Frontal cortex (tissue), 4 donors: ENCODE results near the gene KIF26B. TPM values are rescaled to one million over a fixed set of nuclear protein-coding genes. Genes with fewer than 3 reads are reported as not detected.

Experiments
- DNase-seq, 2 donors: peaks; one replicate each; pipeline ENCODE4 v3.0.0; 2012; ENCODE audit warnings: low spot score in 2 of 2
- FAIRE-seq: peaks from 2 replicates; lab custom pipeline; 2012; peaks lifted over from hg19 to GRCh38; lab: Jason Lieb, UNC
- total RNA-seq: library from RNA; depleted of rRNA; stranded (reverse); fragments of >200 nt; gene quantifications from one replicate; pipeline ENCODE4 v1.2.3, GENCODE V29; 2014
- donor health status: control.
- donor health status: control.
- donor health status: control.

KIF26B gene
- total RNA-seq, 1 donor from 2014 or later, result 11.4 TPM

GRCh38 chr1:245566952-245567351 lies 412.2 kb downstream of the KIF26B start:
- DNase-seq, result no peak
- FAIRE-seq, result no peak

DNA sequence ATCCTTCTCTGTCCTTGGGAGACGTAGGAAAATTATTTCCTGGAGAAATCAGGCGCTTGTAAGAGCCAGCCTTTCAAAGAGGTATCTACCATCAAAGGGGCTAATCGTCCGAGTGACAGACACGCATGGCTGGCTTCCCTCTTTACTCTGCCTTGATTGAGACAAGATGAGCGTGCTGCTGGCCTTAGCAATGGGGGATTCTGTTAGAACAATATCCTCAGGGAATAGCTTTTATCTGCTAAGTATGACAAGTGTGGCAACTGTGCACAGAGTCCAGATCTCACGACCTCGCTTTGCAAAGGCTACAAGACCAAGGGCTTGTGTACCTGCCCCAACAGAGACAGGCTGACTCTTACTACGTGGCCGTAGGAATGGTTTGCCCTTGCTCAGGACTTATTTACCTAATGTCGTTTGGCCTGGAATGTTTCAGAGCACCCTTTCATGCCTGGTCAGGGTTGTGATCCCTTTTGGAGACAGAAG lies 417.1 kb downstream of the KIF26B start:
- FAIRE-seq, result no peak
- DNase-seq, result no peak

DNA sequence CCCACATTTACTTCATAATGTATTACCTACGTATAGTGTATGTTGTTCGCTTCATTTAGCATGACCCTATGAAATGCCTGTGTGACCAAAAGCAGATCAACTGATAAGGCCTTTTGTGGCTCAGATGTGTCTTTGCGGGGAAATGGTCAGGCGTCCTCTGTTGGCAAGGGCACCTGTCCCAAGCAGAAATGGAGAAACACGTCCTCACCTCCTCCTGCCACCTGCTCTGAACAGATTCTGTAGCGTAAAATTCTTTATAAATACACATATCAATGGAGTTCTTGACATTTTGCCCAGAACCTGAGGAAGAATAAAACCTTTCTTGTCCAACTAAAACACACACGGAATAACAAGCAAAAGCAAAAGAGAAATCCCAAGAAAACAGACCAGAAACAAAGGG lies 417.9 kb downstream of the KIF26B start:
- FAIRE-seq, result no peak

GRCh38 chr1:245575710-245576109 lies 420.9 kb downstream of the KIF26B start:
- FAIRE-seq (no peak), DNase-seq (no peak)

More for the DNA sequence above, 417.9 kb downstream of the KIF26B start:
- DNase-seq, result no peak

DNA sequence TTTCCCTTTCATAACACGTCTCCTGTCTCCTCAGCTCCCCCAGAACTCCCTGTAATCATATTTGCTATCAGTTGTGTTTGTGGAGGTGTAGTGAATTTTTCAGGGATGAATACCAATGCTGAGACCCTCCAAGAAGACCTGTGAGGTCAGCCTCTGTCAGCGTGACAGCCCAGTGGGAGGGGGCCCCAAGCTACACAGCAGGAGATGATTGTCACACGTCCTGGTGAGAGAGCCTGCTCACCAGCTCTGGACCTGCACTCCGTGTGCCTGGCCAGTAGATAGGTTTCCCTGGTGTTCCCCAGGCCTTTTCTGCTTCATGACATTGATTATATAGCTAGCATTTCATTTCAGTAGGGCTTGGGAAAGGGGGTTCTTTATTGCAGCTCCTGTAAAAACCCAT lies 421.5 kb downstream of the KIF26B start:
- DNase-seq (no peak), FAIRE-seq (no peak)

DNA sequence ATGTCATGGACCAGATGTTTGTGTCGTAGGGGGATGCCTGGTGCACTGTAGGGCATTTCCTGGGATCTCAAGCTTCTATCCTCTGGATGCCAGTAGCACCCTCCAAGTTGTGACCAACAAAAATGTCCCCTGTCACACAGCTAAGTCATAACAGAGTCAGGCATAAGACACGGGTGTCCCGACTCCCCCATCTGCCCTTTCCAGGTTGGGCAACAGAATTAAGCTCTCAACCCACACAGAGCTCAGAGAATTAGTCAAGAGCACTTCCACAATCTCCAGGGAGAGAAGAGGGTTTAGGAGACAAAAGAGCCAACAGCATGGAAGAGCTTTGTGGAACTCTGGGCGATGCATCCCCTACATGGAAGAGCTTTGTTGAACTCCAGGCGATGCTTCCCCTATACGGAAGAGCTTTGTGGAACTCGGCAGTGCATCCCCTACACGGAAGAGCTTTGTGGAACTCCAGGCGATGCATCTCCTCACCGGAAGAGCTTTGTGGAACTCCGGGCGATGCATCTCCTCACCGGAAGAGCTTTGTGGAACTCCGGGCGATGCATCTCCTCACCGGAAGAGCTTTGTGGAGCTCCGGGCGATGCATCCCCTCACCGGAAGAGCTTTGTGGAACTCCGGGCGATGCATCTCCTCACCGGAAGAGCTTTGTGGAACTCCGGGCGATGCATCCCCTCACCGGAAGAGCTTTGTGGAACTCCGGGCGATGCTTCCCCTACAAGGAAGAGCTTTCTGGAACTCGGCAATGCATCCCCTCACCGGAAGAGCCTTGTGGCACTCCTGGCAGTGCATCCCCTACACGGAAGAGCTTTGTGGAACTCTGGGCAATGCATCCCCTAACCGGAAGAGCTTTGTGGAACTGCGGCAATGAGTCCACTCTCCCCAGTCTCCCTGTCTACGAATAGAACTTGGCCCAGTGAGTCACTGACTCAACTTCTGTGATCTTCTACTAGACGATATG lies 422.7 kb downstream of the KIF26B start:
- DNase-seq, result no peak

GRCh38 chr1:245578308-245578707 lies 423.5 kb downstream of the KIF26B start:
- DNase-seq, result no peak
- no peak for FAIRE-seq

More for the DNA sequence above, 422.7 kb downstream of the KIF26B start:
- FAIRE-seq, result no peak

- DNase-seq (no peak), FAIRE-seq (no peak)
Measured at GRCh38 chr1:245578771-245579170, 424.0 kb downstream of the KIF26B start.

DNA sequence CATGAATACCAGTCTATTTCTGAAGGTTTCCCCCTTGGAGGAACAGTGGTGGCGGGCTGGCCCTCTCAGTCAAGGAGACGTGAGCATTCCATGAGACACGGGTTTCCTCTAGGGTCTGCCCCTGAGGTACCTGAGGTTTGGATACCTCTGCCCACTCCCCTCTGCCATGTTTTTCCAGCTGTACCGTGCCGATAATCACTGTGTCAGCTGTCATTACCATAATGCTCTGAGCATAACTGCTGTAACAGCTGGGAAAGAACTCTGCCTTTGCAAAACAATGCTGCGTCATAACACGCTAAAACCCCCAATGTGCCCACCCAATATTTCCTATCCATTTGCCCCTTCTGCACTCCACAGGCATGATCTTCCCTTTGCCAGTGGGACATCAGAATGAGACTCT lies 425.1 kb downstream of the KIF26B start:
- DNase-seq (no peak), FAIRE-seq (no peak)

DNA sequence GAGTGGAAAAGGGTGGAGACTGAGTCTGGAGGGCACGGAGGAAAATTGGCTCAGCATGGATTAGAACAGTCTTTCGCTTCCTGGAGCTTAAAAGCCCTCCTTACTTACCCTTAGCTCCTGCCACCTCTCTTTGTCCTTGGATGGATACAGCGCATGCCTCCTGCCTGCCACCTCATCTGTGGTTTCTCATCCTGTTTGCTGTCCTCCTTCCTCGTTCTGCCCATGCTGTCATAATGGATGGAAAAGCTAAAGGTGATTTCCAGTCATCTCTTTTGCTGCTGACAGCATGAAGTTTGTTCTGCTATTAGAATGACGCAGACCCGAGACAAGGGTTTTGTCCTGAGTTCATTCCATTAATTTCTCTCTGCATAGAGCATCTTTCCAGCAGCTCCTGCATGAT lies 425.9 kb downstream of the KIF26B start:
- DNase-seq (no peak), FAIRE-seq (no peak)

DNA sequence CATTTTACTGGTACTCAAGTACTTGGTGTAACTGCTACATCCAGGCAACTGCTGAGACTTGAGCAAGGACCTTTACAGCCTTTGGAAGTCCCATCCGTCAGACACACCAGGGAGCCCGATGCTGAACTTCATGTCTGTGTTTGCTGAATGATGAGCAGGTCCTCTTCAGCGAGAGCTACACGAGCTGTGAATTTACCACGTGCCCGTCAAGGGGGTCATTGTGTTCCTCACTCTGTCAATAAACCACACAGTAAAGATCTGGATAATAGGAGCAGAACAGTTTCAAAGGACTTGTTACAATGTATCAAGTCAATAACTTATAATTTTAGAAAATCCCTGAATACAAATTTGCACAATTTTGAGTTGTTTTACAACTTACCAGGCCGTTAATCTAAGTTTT lies 427.2 kb downstream of the KIF26B start:
- FAIRE-seq, result no peak

GRCh38 chr1:245583081-245583480 lies 428.3 kb downstream of the KIF26B start:
- FAIRE-seq, result no peak

More for the DNA sequence above, 427.2 kb downstream of the KIF26B start:
- DNase-seq, result no peak

GRCh38 chr1:245583575-245584330 lies 429.0 kb downstream of the KIF26B start:
- FAIRE-seq, result no peak
- DNase-seq, result no peak

More at GRCh38 chr1:245583081-245583480, 428.3 kb downstream of the KIF26B start:
- DNase-seq, result no peak

DNA sequence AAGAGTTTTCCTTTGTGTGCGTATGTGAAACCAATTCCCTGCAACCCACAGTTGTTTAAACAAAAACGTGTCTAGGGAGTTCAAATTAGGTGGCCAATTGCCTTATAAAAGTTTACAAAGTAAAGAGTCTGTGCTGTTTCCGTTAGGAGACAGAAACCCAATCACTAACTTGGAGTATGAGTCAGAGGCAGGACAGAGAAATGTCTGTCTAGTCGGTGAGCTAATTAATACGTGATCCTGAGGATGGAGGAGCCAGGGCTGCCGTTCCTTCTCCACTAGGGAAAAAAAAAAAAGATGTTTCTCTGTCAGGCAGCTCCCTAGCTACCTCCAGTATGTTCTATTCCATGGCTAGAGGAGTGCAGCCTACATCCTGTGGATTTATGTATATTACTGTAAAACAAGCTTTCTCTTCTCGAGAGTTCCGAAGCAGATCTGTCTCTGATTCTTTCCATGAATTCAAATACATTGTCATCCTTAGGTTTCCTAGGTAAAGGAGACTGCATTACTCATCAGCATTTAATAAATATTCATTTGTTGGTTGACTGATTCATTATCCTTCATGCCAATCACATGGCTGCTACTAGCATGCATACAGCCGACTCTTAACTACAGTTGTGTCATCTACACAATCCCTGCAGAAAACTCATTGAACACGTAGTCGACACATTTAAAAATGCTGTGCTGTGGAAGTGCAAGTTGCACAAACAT lies 430.6 kb downstream of the KIF26B start:
- FAIRE-seq (no peak), DNase-seq (no peak)

DNA sequence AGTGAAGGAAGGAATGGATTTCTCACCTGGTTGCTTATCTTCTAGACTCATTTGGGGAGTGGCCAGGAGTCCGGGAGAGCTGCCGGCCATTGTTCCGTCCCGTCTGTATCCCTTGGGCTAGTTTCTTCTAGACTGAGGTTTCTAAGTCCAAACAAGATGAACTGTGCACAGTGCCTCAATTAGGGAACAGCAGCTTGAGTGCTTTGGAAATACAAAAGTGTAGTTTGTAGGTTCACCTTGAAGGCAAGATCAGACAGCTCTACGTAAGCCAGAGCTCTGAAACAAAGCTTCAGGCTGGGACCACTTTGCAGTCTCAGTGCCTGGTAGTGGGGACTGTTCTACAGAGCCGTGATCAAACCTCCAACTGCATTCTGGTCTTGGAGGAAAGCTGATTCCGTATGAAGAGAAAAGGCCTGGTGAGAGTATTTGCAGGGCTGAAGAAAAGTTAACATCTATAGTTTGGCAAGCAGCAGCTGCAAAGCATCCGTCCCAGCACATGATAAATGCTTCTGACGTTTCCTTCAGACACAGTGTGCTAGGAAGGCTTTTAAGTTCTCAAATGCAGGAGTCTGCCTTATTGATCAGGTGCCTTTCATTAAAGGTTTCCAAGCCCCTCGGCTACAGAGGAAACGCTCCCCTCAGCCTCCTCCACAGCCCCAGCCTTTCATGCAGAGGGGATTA lies 432.8 kb downstream of the KIF26B start:
- no peak for FAIRE-seq

GRCh38 chr1:245588116-245588639 lies 433.4 kb downstream of the KIF26B start:
- FAIRE-seq, result no peak

More for the DNA sequence above, 432.8 kb downstream of the KIF26B start:
- no peak for DNase-seq

GRCh38 chr1:245589316-245589715 lies 434.5 kb downstream of the KIF26B start:
- no peak for DNase-seq
- FAIRE-seq, result no peak

More at GRCh38 chr1:245588116-245588639, 433.4 kb downstream of the KIF26B start:
- no peak for DNase-seq

GRCh38 chr1:245589906-245590305 lies 435.1 kb downstream of the KIF26B start:
- DNase-seq (no peak), FAIRE-seq (no peak)

GRCh38 chr1:245590726-245591125 lies 435.9 kb downstream of the KIF26B start:
- no peak for DNase-seq
- FAIRE-seq, result no peak
